OCI-LY3 (cell line): ENCODE measurements around the gene SPATA9.
"Not testable (repeated sequence)": the region's sequence is repeated elsewhere in the genome, so short reads cannot be mapped to it uniquely, and the experiment has no call there.

ENCODE experiments used
- EZH2phosphoT487 ChIP-seq: fragments of 200-600 bp; shearing (Covaris generic); IDR thresholded peaks from 2 replicates; pipeline ENCODE4 v1.6.1; 2018; ENCODE audit warnings: antibody characterized with exemption, mixed run types, low read depth
- TF ChIP-seq, protein P1 (sequence below): fragments of 200-600, 300-600 bp; sonication (generic); IDR thresholded peaks from 2 replicates; pipeline ENCODE4 v1.5.1; 2014; ENCODE audit warnings: antibody characterized with exemption, low read length, low read depth

DNA sequence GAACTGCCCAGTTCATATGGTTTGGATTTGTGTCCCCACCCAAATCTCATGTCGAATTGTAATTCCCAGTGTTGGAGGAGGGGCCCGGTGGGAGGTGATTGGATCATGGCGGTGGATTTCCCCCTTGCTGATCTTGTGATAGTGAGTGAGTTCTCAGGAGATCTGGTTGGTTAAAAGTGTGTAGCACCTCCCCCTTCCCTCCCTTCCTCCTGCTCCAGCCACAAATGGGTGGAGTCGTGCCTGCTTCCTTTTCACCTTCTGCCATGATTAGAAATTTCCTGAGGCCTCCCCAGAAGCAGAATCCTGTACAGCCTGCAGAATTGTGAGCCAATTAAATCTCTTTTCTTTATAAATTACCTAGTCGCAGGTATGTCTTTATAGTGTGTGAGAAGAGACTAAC lies 23.4 kb upstream of the SPATA9 start:
- TF ChIP-seq, protein P1, sequence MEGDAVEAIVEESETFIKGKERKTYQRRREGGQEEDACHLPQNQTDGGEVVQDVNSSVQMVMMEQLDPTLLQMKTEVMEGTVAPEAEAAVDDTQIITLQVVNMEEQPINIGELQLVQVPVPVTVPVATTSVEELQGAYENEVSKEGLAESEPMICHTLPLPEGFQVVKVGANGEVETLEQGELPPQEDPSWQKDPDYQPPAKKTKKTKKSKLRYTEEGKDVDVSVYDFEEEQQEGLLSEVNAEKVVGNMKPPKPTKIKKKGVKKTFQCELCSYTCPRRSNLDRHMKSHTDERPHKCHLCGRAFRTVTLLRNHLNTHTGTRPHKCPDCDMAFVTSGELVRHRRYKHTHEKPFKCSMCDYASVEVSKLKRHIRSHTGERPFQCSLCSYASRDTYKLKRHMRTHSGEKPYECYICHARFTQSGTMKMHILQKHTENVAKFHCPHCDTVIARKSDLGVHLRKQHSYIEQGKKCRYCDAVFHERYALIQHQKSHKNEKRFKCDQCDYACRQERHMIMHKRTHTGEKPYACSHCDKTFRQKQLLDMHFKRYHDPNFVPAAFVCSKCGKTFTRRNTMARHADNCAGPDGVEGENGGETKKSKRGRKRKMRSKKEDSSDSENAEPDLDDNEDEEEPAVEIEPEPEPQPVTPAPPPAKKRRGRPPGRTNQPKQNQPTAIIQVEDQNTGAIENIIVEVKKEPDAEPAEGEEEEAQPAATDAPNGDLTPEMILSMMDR: not testable (repeated sequence)
- not testable (repeated sequence) for TF ChIP-seq EZH2phosphoT487
